HFFc6 (cell line): Measurements from ENCODE around the gene FKBP1A. TPM values are rescaled to one million over a fixed set of nuclear protein-coding genes. Genes with fewer than 3 reads are reported as not detected.

Source experiments
- DNase-seq: peaks from one replicate; pipeline ENCODE4 v3.0.0-alpha.2; 2018
- H3K27ac Mint-ChIP-seq: 2 replicates; pipeline ENCODE4 v1.8.0; 2020; ENCODE audit warnings: mild to moderate bottlenecking, mixed read lengths
- H3K27me3 Mint-ChIP-seq: 2 replicates; pipeline ENCODE4 v1.8.0; 2021; ENCODE audit warnings: mild to moderate bottlenecking, moderate library complexity, mixed read lengths; ENCODE audit not compliant: insufficient read depth
- H3K36me3 Mint-ChIP-seq: 2 replicates; pipeline ENCODE4 v1.8.0; 2021; ENCODE audit warnings: low read depth, mixed read lengths
- H3K4me1 Mint-ChIP-seq: 2 replicates; pipeline ENCODE4 v1.8.0; 2020; ENCODE audit warnings: low read depth, mixed read lengths
- H3K4me3 Mint-ChIP-seq: 2 replicates; pipeline ENCODE4 v1.8.0; 2020; ENCODE audit warnings: mild to moderate bottlenecking, moderate library complexity, mixed read lengths
- H3K9me3 Mint-ChIP-seq: 2 replicates; pipeline ENCODE4 v1.8.0; 2020; ENCODE audit warnings: mild to moderate bottlenecking, mixed read lengths
- CTCF ChIP-seq: fragments of 200-600 bp; sonication (generic); IDR thresholded peaks from 2 replicates; pipeline ENCODE4 v1.5.0; 2021; ENCODE audit warnings: antibody characterized with exemption, mild to moderate bottlenecking
- total RNA-seq, 6 experiments: library from RNA; stranded (reverse); fragmentation: NEBNext Ultra II Directional; extraction: Animal tissue kit (Norgen Biotek cat#: 25700); gene quantifications; 2 replicates in 1 of 6; 3 replicates in 5 of 6; pipeline ENCODE4 v1.2.3, GENCODE V29; 2021

Gene FKBP1A
- total RNA-seq, 6 experiments from 2014 or later = 437 to 543 (median 491) TPM

DNA sequence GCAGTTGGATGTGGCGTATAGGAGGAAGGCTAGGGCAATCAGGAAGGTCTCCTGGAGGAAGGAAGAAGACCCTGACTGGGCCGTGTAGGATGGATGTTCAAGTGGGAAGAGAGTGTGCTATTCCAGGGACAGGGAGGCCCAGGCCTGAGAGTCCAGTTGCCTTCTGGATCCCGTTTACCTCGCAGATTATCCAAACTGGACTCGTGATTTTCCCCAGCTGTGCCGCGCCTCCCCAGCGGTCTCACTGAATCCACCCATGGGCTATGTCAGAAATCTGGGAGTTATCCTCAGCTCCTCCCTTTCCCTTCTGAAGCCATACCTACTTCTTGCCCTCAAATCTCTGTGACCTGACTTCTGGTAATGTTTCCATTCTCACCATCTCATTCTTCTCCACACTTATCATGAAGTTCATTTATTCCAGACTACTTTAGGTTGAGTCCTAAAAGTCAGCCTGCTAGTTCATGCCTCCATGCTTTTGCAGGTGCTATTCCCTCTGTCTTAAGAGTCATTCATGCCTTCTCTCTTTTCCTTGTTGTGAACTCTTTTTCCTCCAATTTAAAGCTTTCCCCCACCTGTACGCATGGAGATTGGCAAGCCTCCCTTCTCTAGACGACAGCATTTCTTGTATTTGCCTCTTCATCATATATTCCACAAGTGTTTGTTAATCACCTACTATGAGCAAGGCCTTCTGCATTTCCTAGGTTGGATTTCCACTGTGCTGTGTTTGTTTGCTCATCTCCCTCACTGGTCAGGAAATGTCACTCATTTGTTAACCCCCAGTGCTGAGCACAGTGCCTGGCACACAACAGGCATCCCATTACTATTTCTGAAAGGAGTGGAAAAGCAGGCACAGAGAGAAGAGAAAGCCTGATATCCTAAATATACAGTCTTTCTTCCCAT is 66.6 kb downstream of the FKBP1A start:
- Mint-ChIP-seq H3K36me3 (0 out of 2 replicates have a peak, but pooled peaks cover 5% of the 10 kb centered on the region), H3K9me3 (no peaks in the 10 kb centered on the region), H3K27me3 (peaks cover 2% of the 10 kb centered on the region; the same call in 1 of the 2 replicates), H3K4me3 (no peak overlapping the region), H3K27ac (no peak overlapping the region), H3K4me1 (peaks cover 26% of the 10 kb centered on the region)
- TF ChIP-seq CTCF = no peak
- peak; percentile 28 for DNase-seq

- no peaks in the 10 kb centered on the region for H3K9me3 Mint-ChIP-seq
- DNase-seq = peak; percentile 95
- 0 out of 2 replicates have a peak, but pooled peaks cover 5% of the 10 kb centered on the region for H3K36me3 Mint-ChIP-seq
- no peak overlapping the region for H3K27ac Mint-ChIP-seq
- peaks cover 2% of the 10 kb centered on the region; the same call in 1 of the 2 replicates for H3K27me3 Mint-ChIP-seq
- peak; percentile 57 for TF ChIP-seq CTCF
- H3K4me1 Mint-ChIP-seq = peaks cover 26% of the 10 kb centered on the region
- H3K4me3 Mint-ChIP-seq = no peak overlapping the region
Observed at GRCh38 chr20:1325173-1326030, 67.5 kb downstream of the FKBP1A start.

DNA sequence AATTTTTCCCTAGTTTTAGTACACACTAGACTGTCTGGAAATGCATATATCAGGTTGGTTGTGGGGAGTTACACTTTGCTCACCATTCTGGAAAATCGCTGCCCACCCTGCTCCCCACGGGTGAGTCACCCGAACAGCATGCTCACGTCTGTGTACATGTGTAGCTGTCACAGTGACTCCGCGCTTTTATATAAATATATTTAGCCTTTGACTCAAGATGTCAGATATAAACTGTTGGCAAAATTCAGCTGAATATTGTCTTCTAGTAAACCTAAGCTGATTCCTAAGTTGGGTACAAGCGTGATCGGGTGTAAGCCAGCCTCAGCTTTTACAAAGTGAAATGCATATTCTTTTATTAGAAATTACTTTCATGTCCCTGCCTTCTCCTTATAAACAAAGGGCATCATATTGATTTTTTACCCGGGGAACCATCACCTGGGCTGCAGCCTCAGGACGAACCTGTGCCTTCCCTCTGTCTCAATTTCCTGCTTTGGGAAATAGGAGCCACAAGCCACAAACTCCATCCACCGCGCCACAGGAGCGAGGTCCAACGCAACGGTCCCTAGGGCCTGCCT is 68.2 kb downstream of the FKBP1A start:
- peaks cover 2% of the 10 kb centered on the region; the same call in 1 of the 2 replicates for H3K27me3 Mint-ChIP-seq
- H3K4me1 Mint-ChIP-seq = peaks cover 22% of the 10 kb centered on the region
- peak; percentile 73 for DNase-seq
- H3K9me3 Mint-ChIP-seq = no peaks in the 10 kb centered on the region
- no peak for TF ChIP-seq CTCF
- no peak overlapping the region for H3K27ac Mint-ChIP-seq
- 0 out of 2 replicates have a peak, but pooled peaks cover 5% of the 10 kb centered on the region for H3K36me3 Mint-ChIP-seq
- no peak overlapping the region for H3K4me3 Mint-ChIP-seq

DNA sequence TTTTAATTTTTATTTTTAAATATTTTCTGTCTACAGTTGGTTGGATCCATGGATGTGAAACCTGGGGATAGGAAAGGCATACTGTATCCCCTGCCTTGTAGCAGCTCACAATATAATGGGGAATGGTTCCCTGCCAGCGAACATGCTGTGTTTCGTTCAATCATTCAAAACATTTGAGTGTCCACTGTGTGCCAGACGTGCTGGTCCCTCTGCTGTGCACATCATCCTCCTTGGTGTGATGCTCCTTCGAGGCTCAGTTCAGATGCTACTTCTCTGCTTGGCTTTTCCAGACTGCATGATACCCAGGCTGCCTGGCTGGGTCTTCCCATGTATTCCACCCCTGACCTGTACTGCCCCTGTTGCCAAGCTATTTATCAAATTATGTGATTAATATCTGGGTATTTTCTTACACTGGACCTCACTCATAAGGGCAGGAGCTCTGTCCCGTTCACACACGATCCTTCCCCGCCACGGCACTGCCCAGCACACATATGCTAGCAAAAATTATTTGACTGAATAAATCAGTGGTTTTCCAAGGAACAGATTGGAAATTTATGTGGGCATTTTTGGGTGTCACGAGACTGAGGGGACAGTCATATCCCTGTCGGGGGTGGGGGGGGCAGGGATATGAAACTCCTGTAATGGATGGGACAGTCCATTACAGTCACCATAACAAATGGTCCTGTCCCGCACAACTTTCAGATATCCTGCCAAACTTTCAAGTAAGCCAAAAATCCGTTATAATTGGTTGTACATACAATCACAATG is 68.8 kb downstream of the FKBP1A start:
- Mint-ChIP-seq H3K36me3 (no peaks in the 10 kb centered on the region), H3K4me3 (no peak overlapping the region), H3K27me3 (peaks cover 2% of the 10 kb centered on the region; the same call in 1 of the 2 replicates), H3K4me1 (peaks cover 21% of the 10 kb centered on the region), H3K9me3 (no peaks in the 10 kb centered on the region), H3K27ac (no peak overlapping the region)
- no peak for TF ChIP-seq CTCF
- no peak for DNase-seq
